Memory B cell (primary cell): ENCODE measurements around the gene TRPM3.

Experiments used
- ATAC-seq: fragments of 150-1000 bp; cut with Tn5 transposase; 2 replicates; pipeline ENCODE4 v1.10.0; 2021; ENCODE audit warnings: low read depth, mild to moderate bottlenecking, moderate library complexity
- DNase-seq, 2 donors: peaks; one replicate each; pipeline ENCODE4 v3.0.0; 2022; ENCODE audit warnings: low spot score in 2 of 2
- H3K27ac Mint-ChIP-seq: one replicate; pipeline ENCODE4 v1.8.0; 2022; ENCODE audit warnings: mild to moderate bottlenecking, moderate library complexity, mixed read lengths
- H3K27me3 Mint-ChIP-seq: one replicate; pipeline ENCODE4 v1.8.0; 2022; ENCODE audit warnings: mixed read lengths
- H3K36me3 Mint-ChIP-seq: one replicate; pipeline ENCODE4 v1.8.0; 2022; ENCODE audit warnings: mild to moderate bottlenecking, mixed read lengths
- H3K4me1 Mint-ChIP-seq: one replicate; pipeline ENCODE4 v1.8.0; 2022; ENCODE audit warnings: mixed read lengths
- H3K4me3 Mint-ChIP-seq: one replicate; pipeline ENCODE4 v1.8.0; 2022; ENCODE audit warnings: mild to moderate bottlenecking, moderate library complexity, mixed read lengths
- H3K9me3 Mint-ChIP-seq: one replicate; pipeline ENCODE4 v1.8.0; 2022; ENCODE audit warnings: mixed read lengths

Gene TRPM3

DNA sequence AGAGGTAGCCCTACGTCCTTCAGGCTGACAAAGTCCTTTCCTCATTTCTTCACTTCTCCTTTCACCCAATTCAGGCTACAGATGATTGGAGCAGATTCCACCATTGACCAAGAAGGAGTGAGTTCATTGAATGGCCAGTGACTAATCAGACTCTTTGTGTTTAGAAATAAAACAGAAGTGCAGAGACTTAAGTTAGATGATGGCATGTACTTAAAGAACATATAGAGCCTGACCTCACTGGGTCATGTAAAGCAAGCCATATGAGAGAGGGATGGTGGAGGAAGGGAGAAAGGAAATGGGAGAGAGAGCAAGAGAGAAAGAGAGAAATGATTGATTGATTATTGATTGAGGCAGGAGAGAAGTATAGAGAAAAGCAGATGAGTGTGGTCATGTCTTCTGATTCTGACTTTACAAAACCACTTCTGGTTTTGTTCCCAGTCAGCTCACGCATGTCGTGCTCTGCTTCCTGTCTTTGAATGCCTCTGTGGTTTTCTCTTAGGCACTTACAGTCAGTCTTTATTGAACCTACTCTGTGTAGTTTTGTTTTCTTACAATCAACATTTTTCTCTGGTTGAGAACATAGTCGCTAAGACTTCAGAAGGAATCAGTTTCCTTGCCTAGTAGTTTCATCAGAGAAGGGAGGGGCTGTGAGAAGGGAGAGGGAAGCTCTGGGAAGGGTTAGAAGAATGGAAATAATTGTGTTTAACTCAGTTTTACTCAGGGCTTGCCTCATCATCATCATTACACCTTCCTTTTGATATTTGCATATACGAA is 557.8 kb downstream of the TRPM3 start:
- Mint-ChIP-seq H3K4me1 (peaks cover 21% of the 10 kb centered on the region), H3K36me3 (no peaks in the 10 kb centered on the region), H3K27me3 (no peaks in the 10 kb centered on the region), H3K4me3 (peak overlapping the region; percentile 67), H3K9me3 (no peaks in the 10 kb centered on the region), H3K27ac (peak overlapping the region; percentile 86)
- peak in 1 of 2 donors; percentile 16 for DNase-seq
- ATAC-seq = peak; percentile 92

DNA sequence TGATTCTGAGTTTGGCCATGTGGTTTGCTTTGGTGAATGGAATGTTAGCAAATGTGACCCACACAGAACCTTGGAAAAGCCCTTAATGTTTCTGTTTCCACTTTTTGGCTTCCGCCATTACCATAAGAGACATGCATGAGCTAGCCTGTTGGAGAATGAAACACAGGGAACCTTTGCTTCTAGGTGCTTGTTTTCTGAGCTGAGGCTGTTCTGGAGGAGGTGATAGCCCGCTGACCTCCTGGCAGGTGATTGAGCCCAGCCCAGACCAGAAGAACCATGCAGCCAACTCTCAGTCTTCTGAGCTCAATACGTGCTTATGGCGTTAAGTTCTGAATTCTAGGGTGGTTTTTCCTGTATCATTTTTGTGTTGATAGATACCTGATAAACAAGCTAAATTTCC is 558.4 kb downstream of the TRPM3 start:
- H3K4me1 Mint-ChIP-seq = peaks cover 23% of the 10 kb centered on the region
- no peak for ATAC-seq
- H3K27me3 Mint-ChIP-seq = no peaks in the 10 kb centered on the region
- no peaks in the 10 kb centered on the region for H3K36me3 Mint-ChIP-seq
- no peak for DNase-seq
- H3K27ac Mint-ChIP-seq = peak overlapping the region; percentile 86
- peak overlapping the region; percentile 67 for H3K4me3 Mint-ChIP-seq
- H3K9me3 Mint-ChIP-seq = no peaks in the 10 kb centered on the region

DNA sequence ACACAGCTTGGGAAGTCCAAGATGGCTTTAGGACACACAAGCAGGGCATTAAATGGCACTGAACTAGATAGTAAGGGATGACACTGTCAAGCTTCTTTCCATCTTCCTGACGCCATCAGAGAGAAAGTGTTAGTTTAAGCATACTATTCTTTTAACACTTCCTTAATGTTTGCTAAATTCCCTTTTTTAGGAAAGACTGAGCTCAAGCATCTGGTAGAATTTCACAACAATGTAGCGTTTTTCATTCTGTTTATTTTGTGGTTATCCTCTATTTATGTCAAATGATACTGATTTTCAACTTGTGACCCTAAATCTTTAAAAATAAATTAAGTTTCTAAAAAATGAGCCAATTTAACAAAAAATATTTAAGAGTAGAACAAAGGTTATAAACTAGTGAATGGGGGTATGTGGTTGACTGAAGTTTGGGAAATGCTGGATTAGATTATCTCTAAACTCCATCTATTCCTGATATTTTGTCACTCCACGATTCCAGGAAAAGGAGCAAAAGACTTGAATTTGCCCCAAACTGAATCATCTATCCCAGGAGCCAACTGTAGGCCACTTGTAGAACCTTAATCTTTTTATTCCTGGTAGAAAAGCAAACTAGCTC is 559.5 kb downstream of the TRPM3 start:
- no peak for ATAC-seq
- no peaks in the 10 kb centered on the region for H3K36me3 Mint-ChIP-seq
- no peak overlapping the region for H3K27ac Mint-ChIP-seq
- H3K4me1 Mint-ChIP-seq = peaks cover 26% of the 10 kb centered on the region
- no peak for DNase-seq
- no peaks in the 10 kb centered on the region for H3K27me3 Mint-ChIP-seq
- no peaks in the 10 kb centered on the region for H3K9me3 Mint-ChIP-seq
- no peak overlapping the region for H3K4me3 Mint-ChIP-seq

DNA sequence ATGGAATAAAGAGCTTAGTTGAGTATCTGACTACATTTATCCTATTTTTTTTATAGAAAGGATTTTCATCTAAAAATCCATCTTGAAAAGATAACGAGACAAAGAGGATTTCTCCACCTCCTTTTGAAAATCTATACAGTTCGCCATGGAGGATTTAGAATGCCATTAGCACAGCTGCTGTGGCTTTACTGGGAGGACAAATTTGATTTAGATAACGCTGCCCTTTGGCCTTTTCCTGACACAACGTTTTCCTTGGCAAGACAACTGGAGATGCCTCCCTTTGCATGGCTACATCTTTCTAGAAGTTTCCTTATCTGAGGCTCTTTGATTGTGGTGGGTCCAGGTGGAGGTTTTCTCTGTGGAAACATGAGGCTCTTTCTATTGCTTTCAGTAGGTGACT is 560.3 kb downstream of the TRPM3 start:
- DNase-seq (no peak), ATAC-seq (no peak)
- Mint-ChIP-seq H3K27ac (no peak overlapping the region), H3K36me3 (no peaks in the 10 kb centered on the region), H3K4me3 (no peak overlapping the region), H3K27me3 (no peaks in the 10 kb centered on the region), H3K4me1 (peaks cover 26% of the 10 kb centered on the region), H3K9me3 (no peaks in the 10 kb centered on the region)

DNA sequence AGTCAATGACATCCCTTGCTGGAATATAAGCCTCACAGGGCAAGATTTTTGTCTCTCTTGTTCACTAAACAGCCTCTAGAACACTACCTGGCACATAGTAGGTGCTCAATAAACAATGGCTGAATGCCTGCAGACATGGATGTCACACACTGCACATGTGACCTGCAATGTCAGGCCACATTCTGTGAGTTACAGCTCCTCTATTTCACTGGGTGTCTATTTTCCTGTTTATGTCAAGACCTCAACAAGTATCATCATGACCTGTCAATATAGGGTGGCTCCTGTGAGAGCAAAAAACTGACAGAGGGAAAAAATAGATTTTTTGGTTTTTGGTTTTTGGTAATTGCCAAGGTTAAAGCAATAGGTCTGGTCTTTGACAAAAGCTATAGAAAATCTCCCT is 562.3 kb downstream of the TRPM3 start:
- Mint-ChIP-seq H3K4me3 (no peak overlapping the region), H3K27ac (no peak overlapping the region), H3K4me1 (peaks cover 20% of the 10 kb centered on the region), H3K9me3 (no peaks in the 10 kb centered on the region), H3K36me3 (no peaks in the 10 kb centered on the region), H3K27me3 (no peaks in the 10 kb centered on the region)
- ATAC-seq (no peak), DNase-seq (no peak)

DNA sequence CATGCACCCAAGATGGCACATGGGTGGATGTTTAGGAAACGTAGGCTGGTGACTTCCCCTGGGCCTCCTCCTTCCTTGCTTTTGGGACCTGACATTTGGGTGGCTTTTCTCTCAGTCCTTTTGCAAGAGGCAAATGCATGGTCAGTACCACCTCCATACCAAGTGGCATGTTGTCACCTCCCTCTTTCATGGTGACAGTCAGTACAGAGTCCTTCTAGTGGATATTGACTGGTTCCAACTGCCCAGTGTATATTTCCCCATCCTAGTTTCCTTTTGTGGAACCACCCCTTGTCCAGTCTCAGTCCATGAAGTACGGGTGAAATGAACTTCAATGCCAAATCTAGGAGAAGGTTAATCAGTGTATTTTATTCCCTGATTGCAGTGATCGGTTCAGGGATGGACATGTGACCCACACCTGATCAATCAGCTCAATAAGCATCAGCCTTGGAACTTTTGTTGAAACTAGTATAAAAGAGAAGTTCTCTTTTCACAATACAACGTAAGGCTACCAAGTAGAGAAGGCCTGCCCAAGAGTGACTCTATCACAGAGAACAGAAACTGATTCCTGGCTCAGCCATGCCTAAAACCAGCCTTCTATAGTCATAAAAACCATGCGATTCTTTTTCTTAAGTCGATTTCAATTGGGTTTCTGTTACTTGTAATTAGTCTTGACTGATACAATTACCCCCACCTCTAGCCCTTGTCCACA is 563.6 kb downstream of the TRPM3 start:
- Mint-ChIP-seq H3K27me3 (no peaks in the 10 kb centered on the region), H3K4me3 (no peak overlapping the region), H3K36me3 (no peaks in the 10 kb centered on the region), H3K9me3 (no peaks in the 10 kb centered on the region), H3K27ac (peak overlapping the region; percentile 41), H3K4me1 (peaks cover 7% of the 10 kb centered on the region)
- ATAC-seq (peak; percentile 82), DNase-seq (no peak)

DNA sequence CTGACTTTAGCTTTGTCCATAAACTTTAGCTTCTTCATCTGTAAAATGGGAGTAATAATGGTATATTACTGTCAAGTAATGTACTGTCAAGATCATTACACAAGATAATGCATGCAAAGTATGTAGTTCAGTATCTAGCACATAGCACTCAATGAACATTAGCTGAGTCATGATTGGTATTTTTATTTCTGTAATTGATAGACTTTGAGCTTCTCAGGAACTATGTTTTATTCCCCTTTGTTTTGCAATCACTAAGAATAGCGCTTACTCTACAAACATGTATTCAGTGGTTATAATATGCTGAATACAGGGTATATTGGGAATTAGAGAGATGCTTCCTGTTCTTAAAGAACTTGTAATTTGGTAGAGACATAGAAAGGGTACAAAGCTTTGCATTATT is 564.6 kb downstream of the TRPM3 start:
- H3K4me1 Mint-ChIP-seq = peaks cover 5% of the 10 kb centered on the region
- H3K36me3 Mint-ChIP-seq = no peaks in the 10 kb centered on the region
- DNase-seq (no peak), ATAC-seq (no peak)
- no peak overlapping the region for H3K4me3 Mint-ChIP-seq
- no peaks in the 10 kb centered on the region for H3K27me3 Mint-ChIP-seq
- H3K27ac Mint-ChIP-seq = no peak overlapping the region
- H3K9me3 Mint-ChIP-seq = no peaks in the 10 kb centered on the region

DNA sequence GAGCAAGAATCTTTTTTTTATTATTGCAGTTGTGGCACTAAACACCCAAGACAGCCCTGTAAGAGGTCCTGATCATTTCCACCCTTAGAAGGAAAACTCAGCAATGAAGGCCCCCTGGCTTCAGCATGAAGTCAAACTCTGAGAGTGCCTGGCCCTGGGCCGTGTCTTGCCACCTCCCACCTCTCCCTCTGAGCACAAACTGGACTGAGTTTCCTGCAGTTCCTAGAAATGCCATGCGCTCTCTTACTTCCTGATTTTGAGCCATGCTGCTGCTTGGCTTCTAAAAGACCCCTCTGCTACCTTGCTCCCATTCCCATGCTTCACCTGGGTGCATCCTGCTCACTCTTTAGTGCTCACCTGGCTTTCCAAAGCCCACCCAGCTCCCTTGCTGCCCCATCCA is 566.5 kb downstream of the TRPM3 start:
- H3K36me3 Mint-ChIP-seq = no peaks in the 10 kb centered on the region
- H3K9me3 Mint-ChIP-seq = no peaks in the 10 kb centered on the region
- no peak overlapping the region for H3K4me3 Mint-ChIP-seq
- ATAC-seq = no peak
- DNase-seq = no peak
- no peaks in the 10 kb centered on the region for H3K27me3 Mint-ChIP-seq
- H3K4me1 Mint-ChIP-seq = peaks cover 5% of the 10 kb centered on the region
- peak overlapping the region; percentile 24 for H3K27ac Mint-ChIP-seq

DNA sequence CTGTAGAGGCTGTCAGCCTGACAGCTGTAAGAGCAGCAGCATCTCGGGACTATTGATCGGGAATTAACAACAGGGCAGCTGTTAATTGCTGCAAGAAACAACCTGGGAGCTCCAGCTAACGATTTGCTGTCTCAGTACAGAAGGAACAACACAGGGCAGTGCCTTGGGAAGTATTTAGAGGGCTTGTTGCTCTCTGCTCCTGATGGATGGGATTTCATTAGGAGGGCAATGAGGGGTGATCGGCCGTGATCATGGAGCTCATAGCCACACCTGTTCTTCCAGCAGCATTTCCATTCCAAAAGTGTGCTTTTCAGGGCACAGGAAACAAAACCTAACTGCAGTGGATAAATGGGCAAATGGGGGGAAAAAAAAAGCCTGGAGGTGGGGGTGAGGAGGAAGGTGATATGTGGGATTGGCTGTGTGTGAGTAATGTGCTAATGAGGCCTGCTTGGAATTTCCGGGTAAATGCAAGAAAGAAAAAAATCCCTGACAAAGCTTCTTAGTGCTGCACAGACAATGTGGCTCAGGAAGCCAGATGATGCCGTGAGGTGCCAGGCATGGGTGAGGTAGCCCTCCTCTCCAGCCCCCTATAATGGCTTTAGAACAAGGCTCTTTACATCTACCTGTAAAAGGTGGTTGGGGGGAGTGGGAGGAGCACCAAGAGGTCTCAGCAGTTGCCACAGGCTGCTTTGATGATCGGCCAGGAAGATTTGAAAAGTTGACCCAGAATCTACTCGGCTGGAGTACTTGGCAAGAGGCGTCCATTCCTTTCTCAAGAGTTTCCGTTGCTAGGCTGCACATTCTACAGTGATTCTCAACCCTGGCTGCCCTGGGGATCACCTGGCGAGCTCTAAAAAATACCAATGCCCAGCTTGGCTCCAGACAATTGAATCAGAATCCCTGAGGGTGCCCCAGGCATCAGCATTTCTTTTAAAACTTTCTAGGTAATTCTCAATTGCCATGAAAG is 567.4 kb downstream of the TRPM3 start:
- no peak for DNase-seq

DNA sequence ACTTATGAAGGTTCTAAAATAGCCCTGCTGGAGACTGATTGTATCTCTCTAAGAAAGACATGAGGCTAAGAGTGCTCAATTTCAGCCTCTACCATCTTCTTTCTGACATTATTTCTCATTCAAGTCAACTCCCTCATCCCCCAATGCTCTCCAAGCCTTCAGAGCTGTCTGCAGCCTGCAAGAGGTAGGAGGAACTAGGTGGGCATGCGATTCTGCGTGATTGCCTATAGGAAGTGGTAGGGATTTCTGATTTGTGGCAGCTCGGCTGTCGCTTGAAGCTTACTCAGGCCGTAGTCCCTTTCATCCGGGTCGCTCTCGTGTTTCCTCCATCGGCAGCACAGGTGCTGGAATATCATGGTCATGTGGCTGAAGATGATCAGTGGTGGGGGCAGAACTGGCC is 568.9 kb downstream of the TRPM3 start:
- H3K9me3 Mint-ChIP-seq = no peaks in the 10 kb centered on the region
- no peaks in the 10 kb centered on the region for H3K36me3 Mint-ChIP-seq
- no peaks in the 10 kb centered on the region for H3K27me3 Mint-ChIP-seq
- H3K4me1 Mint-ChIP-seq = no peaks in the 10 kb centered on the region
- H3K4me3 Mint-ChIP-seq = no peak overlapping the region
- DNase-seq (no peak), ATAC-seq (no peak)
- H3K27ac Mint-ChIP-seq = no peak overlapping the region

More for the DNA sequence above, 567.4 kb downstream of the TRPM3 start:
- Mint-ChIP-seq H3K4me3 (no peak overlapping the region), H3K9me3 (no peaks in the 10 kb centered on the region), H3K36me3 (no peaks in the 10 kb centered on the region), H3K27me3 (no peaks in the 10 kb centered on the region), H3K27ac (no peak overlapping the region), H3K4me1 (peaks cover 5% of the 10 kb centered on the region)
- ATAC-seq = no peak

DNA sequence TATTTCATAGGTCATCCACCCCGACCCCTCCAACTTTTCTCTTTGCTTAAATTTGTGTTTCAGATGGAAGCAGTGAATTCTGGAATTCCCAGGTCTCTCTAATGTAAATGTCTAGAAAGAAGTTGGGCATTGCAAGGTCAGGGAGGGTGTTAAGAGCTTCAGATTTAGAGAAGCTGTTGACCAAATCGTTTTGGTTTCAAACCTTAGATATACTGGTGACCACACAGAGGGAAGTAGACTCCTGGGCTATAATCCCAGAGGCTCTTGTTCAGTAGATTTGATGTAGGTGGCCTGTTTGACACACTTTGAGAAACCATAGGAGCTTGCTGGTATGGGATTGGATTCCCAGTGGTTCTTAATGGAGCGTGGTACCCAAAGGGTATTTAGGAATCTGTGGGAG is 569.6 kb downstream of the TRPM3 start:
- H3K27me3 Mint-ChIP-seq = no peaks in the 10 kb centered on the region
- no peak for DNase-seq
- H3K36me3 Mint-ChIP-seq = no peaks in the 10 kb centered on the region
- no peak overlapping the region for H3K4me3 Mint-ChIP-seq
- ATAC-seq = no peak
- no peaks in the 10 kb centered on the region for H3K9me3 Mint-ChIP-seq
- no peak overlapping the region for H3K27ac Mint-ChIP-seq
- no peaks in the 10 kb centered on the region for H3K4me1 Mint-ChIP-seq

DNA sequence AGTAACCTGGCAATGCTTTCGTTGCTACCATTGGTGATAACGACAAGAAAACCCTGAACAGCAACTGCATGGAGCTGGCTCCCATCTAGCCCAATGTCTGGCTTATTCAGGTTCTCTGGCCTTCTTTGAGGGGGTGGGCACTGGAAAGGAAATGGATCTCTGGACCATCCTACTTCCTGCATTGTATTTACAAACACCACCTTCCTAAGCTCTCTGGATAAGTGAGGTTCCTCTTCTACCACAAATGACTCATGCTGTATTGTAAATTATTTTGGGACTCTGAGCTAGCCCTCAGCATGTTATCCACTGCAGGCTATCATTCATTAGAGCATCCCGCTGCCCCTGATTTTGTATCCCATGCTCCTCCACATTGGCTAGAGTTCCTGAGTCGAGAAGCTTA is 570.0 kb downstream of the TRPM3 start:
- no peaks in the 10 kb centered on the region for H3K27me3 Mint-ChIP-seq
- no peak overlapping the region for H3K4me3 Mint-ChIP-seq
- no peaks in the 10 kb centered on the region for H3K9me3 Mint-ChIP-seq
- ATAC-seq = no peak
- no peaks in the 10 kb centered on the region for H3K4me1 Mint-ChIP-seq
- no peak for DNase-seq
- no peak overlapping the region for H3K27ac Mint-ChIP-seq
- no peaks in the 10 kb centered on the region for H3K36me3 Mint-ChIP-seq

DNA sequence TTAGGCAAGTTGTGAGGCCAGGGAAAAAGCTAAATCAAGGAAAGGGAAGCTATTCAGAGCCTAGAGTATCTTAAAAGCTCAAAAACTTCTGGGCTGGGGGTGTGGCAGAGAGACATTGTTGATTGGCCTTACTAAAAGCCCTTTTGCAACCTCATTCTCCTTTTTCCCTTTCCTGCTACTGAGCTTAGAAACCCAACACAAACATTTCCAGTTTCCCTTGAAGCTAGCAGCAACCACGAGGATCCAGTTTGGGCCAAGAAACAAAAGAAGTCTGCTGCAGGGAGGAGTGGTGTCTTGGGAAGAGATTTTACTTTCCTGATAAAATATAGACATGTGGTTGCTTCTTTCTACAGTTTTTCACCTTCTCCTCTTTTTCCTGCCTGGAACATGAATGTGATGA is 571.5 kb downstream of the TRPM3 start:
- ATAC-seq = no peak
- no peak for DNase-seq
- Mint-ChIP-seq H3K9me3 (no peaks in the 10 kb centered on the region), H3K27ac (no peak overlapping the region), H3K36me3 (no peaks in the 10 kb centered on the region), H3K4me1 (no peaks in the 10 kb centered on the region), H3K4me3 (no peak overlapping the region), H3K27me3 (no peaks in the 10 kb centered on the region)
